Measurements from ENCODE around the gene COX19.

GRCh38 chr7:957418-958220 lies 17.7 kb downstream of the COX19 start:
- TF ChIP-seq CTCF (IDR thresholded peaks at IDR 0.05) (no peak), POLR2A (IDR thresholded peaks at IDR 0.05) (no peak)
